IMR-90 (cell line): Measurements from ENCODE around the gene NDFIP2.

Experiments used
- BHLHE40 ChIP-seq: fragments of 150-350 bp; IDR thresholded peaks from 2 replicates; pipeline ENCODE4 v1.6.1; 2016; ENCODE audit warnings: mild to moderate bottlenecking, low read depth, low read length
- MXI1 ChIP-seq: IDR thresholded peaks from 2 replicates; pipeline ENCODE4 v1.6.1; 2012; ENCODE audit warnings: low read depth, mild to moderate bottlenecking, low read length, moderate library complexity, borderline replicate concordance
- NFE2L2 ChIP-seq: fragments of 150-350 bp; IDR thresholded peaks from 2 replicates; pipeline ENCODE4 v1.6.1; 2016; ENCODE audit warnings: low read depth, mild to moderate bottlenecking, low read length
- POLR2A ChIP-seq: IDR thresholded peaks from 2 replicates; pipeline ENCODE4 v1.6.1; 2012; ENCODE audit warnings: mild to moderate bottlenecking, low read depth, low read length
- RAD21 ChIP-seq: IDR thresholded peaks from 2 replicates; pipeline ENCODE4 v1.6.1; 2012; ENCODE audit warnings: low read length, improper control_type of control experiment
- TF ChIP-seq, protein P1 (sequence below): conservative IDR thresholded peaks from 2 replicates; pipeline ENCODE4 v1.5.1; 2012; ENCODE audit warnings: mild to moderate bottlenecking, low read depth, low read length, improper control_type of control experiment

DNA sequence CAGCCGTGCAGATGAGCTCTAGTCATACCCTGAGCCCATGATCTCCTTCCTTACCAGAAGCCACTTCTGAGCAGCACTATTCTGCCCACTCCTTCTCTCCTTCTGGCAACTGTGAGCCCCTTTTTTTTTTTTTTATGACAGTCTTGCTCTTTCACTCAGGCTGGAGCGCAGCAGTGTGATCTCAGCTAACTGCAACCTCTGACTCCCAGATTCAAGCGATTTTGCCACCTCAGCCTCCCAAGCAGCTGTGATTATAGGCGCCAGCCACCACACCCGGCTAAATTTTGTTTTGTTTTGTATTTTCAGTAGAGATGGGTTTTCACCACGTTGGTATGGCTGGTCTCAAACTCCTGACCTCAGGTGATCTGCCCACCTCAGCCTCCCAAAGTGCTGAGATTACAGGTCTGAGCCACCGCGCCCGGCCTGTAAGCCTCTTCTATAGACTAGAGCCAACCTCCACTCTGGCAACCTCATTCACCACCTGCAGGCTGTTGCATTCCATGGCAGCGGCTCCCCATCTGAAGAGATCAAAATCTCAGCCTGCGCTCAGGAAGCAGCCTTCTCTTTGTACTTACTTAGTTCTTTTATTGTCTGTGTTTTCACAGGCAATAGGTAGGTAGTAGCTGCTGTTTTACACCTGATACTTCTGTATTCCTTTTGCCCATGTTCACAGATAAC lies 34.8 kb upstream of the NDFIP2 start:
- TF ChIP-seq, protein P1, sequence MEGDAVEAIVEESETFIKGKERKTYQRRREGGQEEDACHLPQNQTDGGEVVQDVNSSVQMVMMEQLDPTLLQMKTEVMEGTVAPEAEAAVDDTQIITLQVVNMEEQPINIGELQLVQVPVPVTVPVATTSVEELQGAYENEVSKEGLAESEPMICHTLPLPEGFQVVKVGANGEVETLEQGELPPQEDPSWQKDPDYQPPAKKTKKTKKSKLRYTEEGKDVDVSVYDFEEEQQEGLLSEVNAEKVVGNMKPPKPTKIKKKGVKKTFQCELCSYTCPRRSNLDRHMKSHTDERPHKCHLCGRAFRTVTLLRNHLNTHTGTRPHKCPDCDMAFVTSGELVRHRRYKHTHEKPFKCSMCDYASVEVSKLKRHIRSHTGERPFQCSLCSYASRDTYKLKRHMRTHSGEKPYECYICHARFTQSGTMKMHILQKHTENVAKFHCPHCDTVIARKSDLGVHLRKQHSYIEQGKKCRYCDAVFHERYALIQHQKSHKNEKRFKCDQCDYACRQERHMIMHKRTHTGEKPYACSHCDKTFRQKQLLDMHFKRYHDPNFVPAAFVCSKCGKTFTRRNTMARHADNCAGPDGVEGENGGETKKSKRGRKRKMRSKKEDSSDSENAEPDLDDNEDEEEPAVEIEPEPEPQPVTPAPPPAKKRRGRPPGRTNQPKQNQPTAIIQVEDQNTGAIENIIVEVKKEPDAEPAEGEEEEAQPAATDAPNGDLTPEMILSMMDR, result no peak
- no peak for TF ChIP-seq RAD21
- no peak for TF ChIP-seq POLR2A
- no peak for TF ChIP-seq NFE2L2
- no peak for TF ChIP-seq MXI1
- TF ChIP-seq BHLHE40, result no peak
